Measurements from ENCODE around the gene ARL14EP. TPM values are rescaled to one million over a fixed set of nuclear protein-coding genes. Genes with fewer than 3 reads are reported as not detected.

The ARL14EP gene
- total RNA-seq, 3 donors from 2014 or later = 20.6 to 29.6 (median 22.7) TPM

GRCh38 chr11:30285416-30286121, 37.3 kb upstream of the ARL14EP start:
- H3K4me3 ChIP-seq = no peak overlapping the region
- H3K27ac ChIP-seq = no peak overlapping the region
- no peaks in the 10 kb centered on the region for H3K36me3 ChIP-seq
- intact Hi-C loops (cut with DNase I; ENCODE audit: low total_unique reads) = no loop called here
- H3K9me3 ChIP-seq = no peaks in the 10 kb centered on the region
- H3K4me1 ChIP-seq = no peaks in the 10 kb centered on the region
- H3K27me3 ChIP-seq = no peaks in the 10 kb centered on the region
- TF ChIP-seq CTCF (IDR thresholded peaks at IDR 0.05) (no peak), POLR2A (IDR thresholded peaks at IDR 0.05) (no peak), POLR2AphosphoS5 (IDR thresholded peaks at IDR 0.05) (no peak)
- no peak for DNase-seq (ENCODE audit: low spot score in 2 of 2)

- no peak overlapping the region for H3K4me3 ChIP-seq
- TF ChIP-seq CTCF (IDR thresholded peaks at IDR 0.05) = no peak
- no peak for TF ChIP-seq POLR2A (IDR thresholded peaks at IDR 0.05)
- TF ChIP-seq POLR2AphosphoS5 (IDR thresholded peaks at IDR 0.05) = no peak
- intact Hi-C loops (cut with DNase I; ENCODE audit: low total_unique reads) = no loop called here
- H3K4me1 ChIP-seq = no peaks in the 10 kb centered on the region
- no peaks in the 10 kb centered on the region for H3K36me3 ChIP-seq
- H3K27ac ChIP-seq = no peak overlapping the region
- no peaks in the 10 kb centered on the region for H3K9me3 ChIP-seq
- H3K27me3 ChIP-seq = no peaks in the 10 kb centered on the region
- DNase-seq (ENCODE audit: low spot score in 2 of 2) = no peak
Measured at GRCh38 chr11:30291331-30291730, 31.6 kb upstream of the ARL14EP start.

GRCh38 chr11:30292545-30292944, 30.4 kb upstream of the ARL14EP start:
- H3K27ac ChIP-seq = no peak overlapping the region
- no peaks in the 10 kb centered on the region for H3K4me1 ChIP-seq
- no peaks in the 10 kb centered on the region for H3K36me3 ChIP-seq
- intact Hi-C loops (cut with DNase I; ENCODE audit: low total_unique reads) = loop anchor here (1.0 kb wide), 1 partner anchor 11 kb away; no protein-coding TSS in a partner anchor
- H3K27me3 ChIP-seq = no peaks in the 10 kb centered on the region
- TF ChIP-seq POLR2AphosphoS5 (IDR thresholded peaks at IDR 0.05) (no peak), POLR2A (IDR thresholded peaks at IDR 0.05) (no peak), CTCF (IDR thresholded peaks at IDR 0.05) (no peak)
- no peaks in the 10 kb centered on the region for H3K9me3 ChIP-seq
- DNase-seq (ENCODE audit: low spot score in 2 of 2) = no peak
- H3K4me3 ChIP-seq = no peak overlapping the region

GRCh38 chr11:30295178-30295885, 27.6 kb upstream of the ARL14EP start:
- no peaks in the 10 kb centered on the region for H3K27me3 ChIP-seq
- no peak overlapping the region for H3K4me3 ChIP-seq
- H3K9me3 ChIP-seq = no peaks in the 10 kb centered on the region
- DNase-seq (ENCODE audit: low spot score in 2 of 2) = no peak
- H3K36me3 ChIP-seq = no peaks in the 10 kb centered on the region
- no peaks in the 10 kb centered on the region for H3K4me1 ChIP-seq
- intact Hi-C loops (cut with DNase I; ENCODE audit: low total_unique reads) = no loop called here
- TF ChIP-seq POLR2A (IDR thresholded peaks at IDR 0.05) = no peak
- TF ChIP-seq CTCF (IDR thresholded peaks at IDR 0.05) = no peak
- TF ChIP-seq POLR2AphosphoS5 (IDR thresholded peaks at IDR 0.05) = no peak
- no peak overlapping the region for H3K27ac ChIP-seq

- no peaks in the 10 kb centered on the region for H3K36me3 ChIP-seq
- H3K27me3 ChIP-seq = no peaks in the 10 kb centered on the region
- TF ChIP-seq POLR2AphosphoS5 (IDR thresholded peaks at IDR 0.05) = no peak
- no peak for TF ChIP-seq POLR2A (IDR thresholded peaks at IDR 0.05)
- no peak for TF ChIP-seq CTCF (IDR thresholded peaks at IDR 0.05)
- no peaks in the 10 kb centered on the region for H3K9me3 ChIP-seq
- no peak for DNase-seq (ENCODE audit: low spot score in 2 of 2)
- H3K4me1 ChIP-seq = no peaks in the 10 kb centered on the region
- H3K4me3 ChIP-seq = no peak overlapping the region
- intact Hi-C loops (cut with DNase I; ENCODE audit: low total_unique reads) = no loop called here
- H3K27ac ChIP-seq = no peak overlapping the region
Measured at GRCh38 chr11:30304620-30305019, 18.3 kb upstream of the ARL14EP start.

All from breast epithelium (tissue), 4 donors.